IMR-90 (cell line): Measurements from ENCODE around the gene EREG. TPM values are rescaled to one million over a fixed set of nuclear protein-coding genes. Genes with fewer than 3 reads are reported as not detected.

ENCODE experiments used
- ATAC-seq: fragments of 200-7000 bp; cut with Tn5 transposase; 2 replicates; pipeline ENCODE4 v1.9.1; 2020; ENCODE audit warnings: low read depth, mild to moderate bottlenecking, moderate library complexity
- BruUV-seq: library from RNA; stranded (reverse); fragments of 400-500 nt; replicated peaks from 2 replicates; lab custom pipeline; 2021; lab: Mats Ljungman, UMichigan
- CTCF ChIA-PET: fragments of 300-600 bp; formaldehyde crosslinking; extraction: SDS; loops from one replicate; lab custom pipeline; 2021; ENCODE audit warnings: antibody characterized with exemption; lab: Yijun Ruan, JAX
- POLR2A ChIA-PET: fragments of 300-600 bp; sonication (Branson Sonifier 250); formaldehyde crosslinking; loops from one replicate; lab custom pipeline; 2022; ENCODE audit warnings: antibody characterized with exemption; ENCODE audit not compliant: unreplicated experiment; lab: Charles Lee
- DNase-seq: peaks from one replicate; pipeline ENCODE4 v3.0.0; 2013
- H2AFZ ChIP-seq: replicated peaks from 2 replicates; pipeline ENCODE3; 2013; ENCODE audit warnings: low read length, mild to moderate bottlenecking; ENCODE audit not compliant: poor library complexity
- H2AK5ac ChIP-seq: 2 replicates; pipeline ENCODE4 v1.6.1; 2013; ENCODE audit warnings: low read depth, low read length, inconsistent platforms
- H2AK9ac ChIP-seq: replicated peaks from 2 replicates; pipeline ENCODE3; 2013; ENCODE audit warnings: mild to moderate bottlenecking, low read depth, low read length, moderate library complexity; ENCODE audit not compliant: poor library complexity
- H2BK120ac ChIP-seq: 2 replicates; pipeline ENCODE4 v1.6.1; 2013; ENCODE audit warnings: low read depth, low read length, inconsistent platforms
- H2BK15ac ChIP-seq: 3 replicates; pipeline ENCODE4 v1.6.1; 2013; ENCODE audit warnings: low read depth, low read length, inconsistent platforms
- H2BK20ac ChIP-seq: 2 replicates; pipeline ENCODE4 v1.6.1; 2013; ENCODE audit warnings: low read depth, mild to moderate bottlenecking, inconsistent platforms, low read length, moderate library complexity
- H2BK5ac ChIP-seq: 2 replicates; pipeline ENCODE4 v1.6.1; 2013; ENCODE audit warnings: mild to moderate bottlenecking, low read depth, low read length, inconsistent platforms; ENCODE audit not compliant: poor library complexity, severe bottlenecking
- H3K14ac ChIP-seq: replicated peaks from 2 replicates; pipeline ENCODE4 v1.6.1; 2013; ENCODE audit warnings: low read depth, low read length, inconsistent platforms
- H3K18ac ChIP-seq: 2 replicates; pipeline ENCODE4 v1.6.1; 2013; ENCODE audit warnings: low read depth, low read length, control low read depth
- H3K23ac ChIP-seq: 2 replicates; pipeline ENCODE4 v1.6.1; 2013; ENCODE audit warnings: low read depth, low read length, inconsistent platforms
- H3K27ac ChIP-seq: 2 replicates; pipeline ENCODE4 v1.5.1; 2013; ENCODE audit warnings: mild to moderate bottlenecking, control low read depth, low read length; ENCODE audit not compliant: insufficient read depth
- H3K27me3 ChIP-seq: 2 replicates; pipeline ENCODE4 v1.6.1; 2013; ENCODE audit warnings: low read length; ENCODE audit not compliant: control insufficient read depth, insufficient read depth
- H3K36me3 ChIP-seq: 2 replicates; pipeline ENCODE4 v1.6.1; 2013; ENCODE audit warnings: low read length, mixed read lengths; ENCODE audit not compliant: control insufficient read depth, insufficient read depth
- H3K4ac ChIP-seq: 2 replicates; pipeline ENCODE4 v1.6.1; 2013; ENCODE audit warnings: low read depth, low read length, inconsistent platforms
- H3K4me1 ChIP-seq: 2 replicates; pipeline ENCODE4 v1.6.1; 2013; ENCODE audit warnings: low read length, mixed read lengths; ENCODE audit not compliant: control insufficient read depth, insufficient read depth
- H3K4me2 ChIP-seq: 2 replicates; pipeline ENCODE4 v1.6.1; 2013; ENCODE audit warnings: low read depth, mild to moderate bottlenecking, control low read depth, low read length, moderate library complexity
- H3K4me3 ChIP-seq: 2 replicates; pipeline ENCODE4 v1.5.1; 2013; ENCODE audit warnings: low read depth, mild to moderate bottlenecking, control low read depth, low read length, moderate library complexity; ENCODE audit not compliant: insufficient read depth
- H3K56ac ChIP-seq: 2 replicates; pipeline ENCODE4 v1.6.1; 2013; ENCODE audit warnings: low read length, inconsistent platforms; ENCODE audit not compliant: insufficient read depth; ENCODE audit errors: extremely low read depth
- H3K79me1 ChIP-seq, 2 experiments: 2 replicates each; pipeline ENCODE4 v1.6.1; 2013; ENCODE audit warnings: low read length in 2 of 2, inconsistent platforms in 1 of 2, low read depth in 1 of 2
- H3K9ac ChIP-seq: 2 replicates; pipeline ENCODE4 v1.6.1; 2013; ENCODE audit warnings: low read depth, low read length, control low read depth
- H3K9me1 ChIP-seq: 2 replicates; pipeline ENCODE4 v1.6.1; 2013; ENCODE audit warnings: low read length, inconsistent platforms; ENCODE audit not compliant: insufficient read depth
- H3K9me3 ChIP-seq: 2 replicates; pipeline ENCODE4 v1.6.1; 2013; ENCODE audit warnings: low read length; ENCODE audit not compliant: control insufficient read depth, insufficient read depth
- H4K20me1 ChIP-seq: 2 replicates; pipeline ENCODE4 v1.6.1; 2013; ENCODE audit warnings: low read length, inconsistent platforms; ENCODE audit not compliant: insufficient read depth
- H4K5ac ChIP-seq: 2 replicates; pipeline ENCODE4 v1.6.1; 2013; ENCODE audit warnings: mild to moderate bottlenecking, low read depth, low read length, control low read depth
- H4K8ac ChIP-seq, 2 experiments: 2 replicates each; pipeline ENCODE4 v1.6.1; 2013; ENCODE audit warnings: low read depth in 2 of 2, low read length in 2 of 2, control low read depth in 1 of 2, inconsistent platforms in 1 of 2
- H4K91ac ChIP-seq: 2 replicates; pipeline ENCODE4 v1.6.1; 2013; ENCODE audit warnings: low read depth, low read length, inconsistent platforms; ENCODE audit not compliant: insufficient read depth
- BHLHE40 ChIP-seq: fragments of 150-350 bp; IDR thresholded peaks from 2 replicates; pipeline ENCODE4 v1.6.1; 2016; ENCODE audit warnings: mild to moderate bottlenecking, low read depth, low read length
- CEBPB ChIP-seq: IDR thresholded peaks from 2 replicates; pipeline ENCODE4 v1.6.1; 2012; ENCODE audit warnings: low read depth, low read length, improper control_type of control experiment
- CHD1 ChIP-seq: IDR thresholded peaks from 2 replicates; pipeline ENCODE4 v1.6.1; 2012; ENCODE audit warnings: low read depth, low read length, improper control_type of control experiment
- MAFK ChIP-seq: IDR thresholded peaks from 2 replicates; pipeline ENCODE4 v1.6.1; 2012; ENCODE audit warnings: low read depth, low read length, improper control_type of control experiment
- MAZ ChIP-seq: IDR thresholded peaks from 2 replicates; pipeline ENCODE4 v1.6.1; 2012; ENCODE audit warnings: low read depth, mild to moderate bottlenecking, low read length, improper control_type of control experiment, moderate library complexity, borderline replicate concordance
- MXI1 ChIP-seq: IDR thresholded peaks from 2 replicates; pipeline ENCODE4 v1.6.1; 2012; ENCODE audit warnings: low read depth, mild to moderate bottlenecking, low read length, moderate library complexity, borderline replicate concordance
- NFE2L2 ChIP-seq: fragments of 150-350 bp; IDR thresholded peaks from 2 replicates; pipeline ENCODE4 v1.6.1; 2016; ENCODE audit warnings: low read depth, mild to moderate bottlenecking, low read length
- RAD21 ChIP-seq: IDR thresholded peaks from 2 replicates; pipeline ENCODE4 v1.6.1; 2012; ENCODE audit warnings: low read length, improper control_type of control experiment
- RFX5 ChIP-seq: IDR thresholded peaks from 2 replicates; pipeline ENCODE4 v1.8.0; 2012; ENCODE audit warnings: low read depth, mild to moderate bottlenecking, low read length, moderate library complexity
- WGBS, 2 experiments: methylation state at CpG; one replicate each; pipeline versions ENCODE4 v1.1.5 to v1.1.7; 2013; ENCODE audit warnings: missing lambda C conversion rate in 2 of 2; ENCODE audit not compliant: insufficient read length in 1 of 2; ENCODE audit errors: extremely low coverage in 2 of 2; 5-methylcytosine and 5-hydroxymethylcytosine counted together
- dilution Hi-C: fragments of 300-500 bp; cut with HindIII; formaldehyde crosslinking; loops from one replicate; pipeline ENCODE4 v1.14.3; 2018; ENCODE audit warnings: low sequenced_read_pairs; ENCODE audit not compliant: unreplicated experiment
- in situ Hi-C: fragments of 300-500 bp; cut with MboI; formaldehyde crosslinking; loops from 3 replicates; pipeline ENCODE4 v1.14.3; 2019; ENCODE audit warnings: low sequenced_read_pairs, inconsistent platforms, mixed read lengths
- intact Hi-C: fragments of 100-400 bp; cut with micrococcal nuclease; formaldehyde crosslinking; loops from 2 replicates; pipeline ENCODE4 v1.10.0; 2022
- polyA plus RNA-seq, 3 experiments: library from polyadenylated mRNA; depleted of rRNA; stranded (reverse); fragments of >200 nt; gene quantifications; 2 replicates each; pipeline ENCODE4 v1.2.3, GENCODE V29; 2012; ENCODE audit warnings: low replicate concordance in 1 of 3
- total RNA-seq: library from RNA; depleted of rRNA; stranded (reverse); fragments of >200 nt; gene quantifications from 2 replicates; pipeline ENCODE4 v1.2.3, GENCODE V29; 2012
- TF ChIP-seq, protein P1 (sequence below): fragments of 150-350 bp; IDR thresholded peaks from 2 replicates; pipeline ENCODE4 v1.6.1; 2017; ENCODE audit warnings: mild to moderate bottlenecking, antibody characterized with exemption, low read length, low read depth
- TF ChIP-seq, protein P2 (sequence below): conservative IDR thresholded peaks from 2 replicates; pipeline ENCODE4 v1.5.1; 2012; ENCODE audit warnings: mild to moderate bottlenecking, low read depth, low read length, improper control_type of control experiment
- TF ChIP-seq, protein P3 (sequence below): fragments of 150-350 bp; IDR thresholded peaks from 2 replicates; pipeline ENCODE4 v1.6.1; 2016; ENCODE audit warnings: low read depth, mild to moderate bottlenecking, low read length, moderate library complexity, borderline replicate concordance

Gene EREG
- total and polyA plus RNA-seq, 2 of the 4 experiments (the other 2 are of a cell fraction), result 0.26 to 0.36 TPM

DNA sequence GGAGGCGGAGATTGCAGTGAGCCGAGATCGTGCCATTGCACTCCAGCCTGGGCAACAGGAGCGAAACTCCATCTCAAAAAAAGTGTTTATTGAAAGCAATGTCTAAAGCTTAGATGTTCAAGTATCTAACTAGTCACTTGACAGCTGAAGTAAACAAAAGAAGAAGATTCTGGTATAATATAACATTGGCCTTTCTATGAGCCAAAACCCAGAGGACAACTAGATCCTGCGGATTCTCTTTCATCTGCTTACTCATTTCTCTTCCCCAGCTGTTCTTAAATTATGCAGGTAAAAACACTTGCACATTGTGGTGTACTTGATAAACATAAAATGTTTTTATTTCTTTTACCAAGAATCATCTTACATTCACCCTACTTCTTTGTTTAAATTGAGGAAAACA, 55.9 kb downstream of the EREG start:
- H4K20me1 ChIP-seq, result no peaks in the 10 kb centered on the region
- H3K18ac ChIP-seq, result no peak overlapping the region
- no TSS peak for BruUV-seq
- in situ Hi-C loops (no loop called here), intact Hi-C loops (no loop called here), dilution Hi-C loops (no loop called here)
- no peaks in the 10 kb centered on the region for H3K27me3 ChIP-seq
- H2BK120ac ChIP-seq, result no peak overlapping the region
- ChIA-PET POLR2A (no interaction called here), CTCF (interaction anchor here (1.6 kb wide), 1 partner anchor 110 kb away, joined by 3 read pairs; no protein-coding TSS in a partner anchor)
- H3K4me3 ChIP-seq, result no peak overlapping the region
- no peak overlapping the region for H3K23ac ChIP-seq
- DNase-seq (no peak), ATAC-seq (no peak)
- H3K27ac ChIP-seq, result no peak overlapping the region
- no peaks in the 10 kb centered on the region for H3K79me1 ChIP-seq
- no peak overlapping the region for H3K4ac ChIP-seq
- H4K91ac ChIP-seq, result no peak overlapping the region
- no peak overlapping the region for H2BK20ac ChIP-seq
- no peak overlapping the region for H2AK9ac ChIP-seq
- no peaks in the 10 kb centered on the region for H3K9me3 ChIP-seq
- H4K8ac ChIP-seq, result no peak overlapping the region
- TF ChIP-seq BHLHE40, result no peak
- no peak for TF ChIP-seq MXI1
- no peak for TF ChIP-seq NFE2L2
- TF ChIP-seq, protein P1, sequence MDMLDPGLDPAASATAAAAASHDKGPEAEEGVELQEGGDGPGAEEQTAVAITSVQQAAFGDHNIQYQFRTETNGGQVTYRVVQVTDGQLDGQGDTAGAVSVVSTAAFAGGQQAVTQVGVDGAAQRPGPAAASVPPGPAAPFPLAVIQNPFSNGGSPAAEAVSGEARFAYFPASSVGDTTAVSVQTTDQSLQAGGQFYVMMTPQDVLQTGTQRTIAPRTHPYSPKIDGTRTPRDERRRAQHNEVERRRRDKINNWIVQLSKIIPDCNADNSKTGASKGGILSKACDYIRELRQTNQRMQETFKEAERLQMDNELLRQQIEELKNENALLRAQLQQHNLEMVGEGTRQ, result no peak
- no peak for TF ChIP-seq MAFK
- TF ChIP-seq RAD21, result no peak
- no peak for TF ChIP-seq CEBPB
- TF ChIP-seq, protein P2, sequence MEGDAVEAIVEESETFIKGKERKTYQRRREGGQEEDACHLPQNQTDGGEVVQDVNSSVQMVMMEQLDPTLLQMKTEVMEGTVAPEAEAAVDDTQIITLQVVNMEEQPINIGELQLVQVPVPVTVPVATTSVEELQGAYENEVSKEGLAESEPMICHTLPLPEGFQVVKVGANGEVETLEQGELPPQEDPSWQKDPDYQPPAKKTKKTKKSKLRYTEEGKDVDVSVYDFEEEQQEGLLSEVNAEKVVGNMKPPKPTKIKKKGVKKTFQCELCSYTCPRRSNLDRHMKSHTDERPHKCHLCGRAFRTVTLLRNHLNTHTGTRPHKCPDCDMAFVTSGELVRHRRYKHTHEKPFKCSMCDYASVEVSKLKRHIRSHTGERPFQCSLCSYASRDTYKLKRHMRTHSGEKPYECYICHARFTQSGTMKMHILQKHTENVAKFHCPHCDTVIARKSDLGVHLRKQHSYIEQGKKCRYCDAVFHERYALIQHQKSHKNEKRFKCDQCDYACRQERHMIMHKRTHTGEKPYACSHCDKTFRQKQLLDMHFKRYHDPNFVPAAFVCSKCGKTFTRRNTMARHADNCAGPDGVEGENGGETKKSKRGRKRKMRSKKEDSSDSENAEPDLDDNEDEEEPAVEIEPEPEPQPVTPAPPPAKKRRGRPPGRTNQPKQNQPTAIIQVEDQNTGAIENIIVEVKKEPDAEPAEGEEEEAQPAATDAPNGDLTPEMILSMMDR, result no peak
- TF ChIP-seq RFX5, result no peak
- TF ChIP-seq MAZ, result no peak
- TF ChIP-seq, protein P3, sequence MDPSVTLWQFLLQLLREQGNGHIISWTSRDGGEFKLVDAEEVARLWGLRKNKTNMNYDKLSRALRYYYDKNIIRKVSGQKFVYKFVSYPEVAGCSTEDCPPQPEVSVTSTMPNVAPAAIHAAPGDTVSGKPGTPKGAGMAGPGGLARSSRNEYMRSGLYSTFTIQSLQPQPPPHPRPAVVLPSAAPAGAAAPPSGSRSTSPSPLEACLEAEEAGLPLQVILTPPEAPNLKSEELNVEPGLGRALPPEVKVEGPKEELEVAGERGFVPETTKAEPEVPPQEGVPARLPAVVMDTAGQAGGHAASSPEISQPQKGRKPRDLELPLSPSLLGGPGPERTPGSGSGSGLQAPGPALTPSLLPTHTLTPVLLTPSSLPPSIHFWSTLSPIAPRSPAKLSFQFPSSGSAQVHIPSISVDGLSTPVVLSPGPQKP, result no peak
- TF ChIP-seq CHD1, result no peak
- H2BK5ac ChIP-seq, result no peak overlapping the region
- no peak overlapping the region for H3K4me2 ChIP-seq
- no peak overlapping the region for H3K14ac ChIP-seq
- no peak overlapping the region for H2AFZ ChIP-seq
- H3K4me1 ChIP-seq, result peaks cover 6% of the 10 kb centered on the region; the same call in 1 of the 2 replicates
- no CpG with 5 or more reads among the region's 5 CpGs for WGBS, 2 experiments
- H2BK15ac ChIP-seq, result no peak overlapping the region
- no peak overlapping the region for H3K56ac ChIP-seq
- H3K9ac ChIP-seq, result no peak overlapping the region
- H2AK5ac ChIP-seq, result no peak overlapping the region
- no peak overlapping the region for H4K5ac ChIP-seq
- H3K9me1 ChIP-seq, result peaks cover 3% of the 10 kb centered on the region; the same call in 1 of the 2 replicates
- H3K36me3 ChIP-seq, result no peaks in the 10 kb centered on the region
